HEK293 (cell line): Measurements from ENCODE around the gene SPINK13.

Experiments
- ZBTB17 ChIP-seq: fragments of 450-650 bp; formaldehyde crosslinking; IDR thresholded peaks from 2 replicates; pipeline ENCODE4 v1.5.1; 2016; ENCODE audit warnings: missing biosample characterization, missing genetic modification characterization
- ZNF600 ChIP-seq: fragments of 450-650 bp; formaldehyde crosslinking; IDR thresholded peaks from 2 replicates; pipeline ENCODE4 v1.5.1; 2016; ENCODE audit warnings: missing biosample characterization, missing genetic modification characterization
- ZNF76 ChIP-seq: fragments of 450-650 bp; formaldehyde crosslinking; IDR thresholded peaks from 2 replicates; pipeline ENCODE4; 2016; ENCODE audit warnings: low read depth, missing biosample characterization, missing genetic modification characterization, borderline replicate concordance
- TF ChIP-seq, protein P1 (sequence below): sonication (generic); formaldehyde crosslinking; IDR thresholded peaks from 2 replicates; pipeline ENCODE4 v1.8.1; 2022; ENCODE audit warnings: mild to moderate bottlenecking, moderate library complexity, missing genetic modification reagents
- TF ChIP-seq, protein P2 (sequence below): fragments of 450-650 bp; formaldehyde crosslinking; IDR thresholded peaks from 2 replicates; pipeline ENCODE4 v1.5.1; 2016; ENCODE audit warnings: missing biosample characterization, missing genetic modification characterization

DNA sequence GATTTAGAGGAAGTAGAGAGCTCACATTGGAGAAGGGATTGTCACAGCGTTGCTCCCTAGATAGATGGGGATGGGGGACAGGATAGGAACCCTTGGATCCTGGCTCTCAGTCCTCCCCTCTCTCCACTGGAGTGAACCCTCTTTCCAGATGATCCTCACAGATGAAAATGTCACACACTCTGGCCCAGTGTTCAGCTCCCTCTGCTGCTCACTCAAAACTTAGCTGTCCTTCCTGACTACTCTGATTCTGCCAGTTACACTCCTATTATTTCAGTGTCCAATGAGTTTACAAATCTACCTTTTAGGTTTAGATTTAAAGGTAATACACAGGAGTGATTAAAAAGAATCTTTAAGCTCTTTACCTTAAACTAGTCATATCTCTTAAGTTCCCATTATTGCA lies 37.9 kb downstream of the SPINK13 start:
- TF ChIP-seq ZBTB17 (tag by site-specific recombination), result no peak
- no peak for TF ChIP-seq ZNF600 (tag by site-specific recombination)
- TF ChIP-seq, protein P1, sequence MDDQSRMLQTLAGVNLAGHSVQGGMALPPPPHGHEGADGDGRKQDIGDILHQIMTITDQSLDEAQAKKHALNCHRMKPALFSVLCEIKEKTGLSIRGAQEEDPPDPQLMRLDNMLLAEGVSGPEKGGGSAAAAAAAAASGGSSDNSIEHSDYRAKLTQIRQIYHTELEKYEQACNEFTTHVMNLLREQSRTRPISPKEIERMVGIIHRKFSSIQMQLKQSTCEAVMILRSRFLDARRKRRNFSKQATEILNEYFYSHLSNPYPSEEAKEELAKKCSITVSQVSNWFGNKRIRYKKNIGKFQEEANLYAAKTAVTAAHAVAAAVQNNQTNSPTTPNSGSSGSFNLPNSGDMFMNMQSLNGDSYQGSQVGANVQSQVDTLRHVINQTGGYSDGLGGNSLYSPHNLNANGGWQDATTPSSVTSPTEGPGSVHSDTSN (CRISPR knock-in tag), result no peak
- TF ChIP-seq ZNF76 (tag by site-specific recombination), result no peak
- TF ChIP-seq, protein P2, sequence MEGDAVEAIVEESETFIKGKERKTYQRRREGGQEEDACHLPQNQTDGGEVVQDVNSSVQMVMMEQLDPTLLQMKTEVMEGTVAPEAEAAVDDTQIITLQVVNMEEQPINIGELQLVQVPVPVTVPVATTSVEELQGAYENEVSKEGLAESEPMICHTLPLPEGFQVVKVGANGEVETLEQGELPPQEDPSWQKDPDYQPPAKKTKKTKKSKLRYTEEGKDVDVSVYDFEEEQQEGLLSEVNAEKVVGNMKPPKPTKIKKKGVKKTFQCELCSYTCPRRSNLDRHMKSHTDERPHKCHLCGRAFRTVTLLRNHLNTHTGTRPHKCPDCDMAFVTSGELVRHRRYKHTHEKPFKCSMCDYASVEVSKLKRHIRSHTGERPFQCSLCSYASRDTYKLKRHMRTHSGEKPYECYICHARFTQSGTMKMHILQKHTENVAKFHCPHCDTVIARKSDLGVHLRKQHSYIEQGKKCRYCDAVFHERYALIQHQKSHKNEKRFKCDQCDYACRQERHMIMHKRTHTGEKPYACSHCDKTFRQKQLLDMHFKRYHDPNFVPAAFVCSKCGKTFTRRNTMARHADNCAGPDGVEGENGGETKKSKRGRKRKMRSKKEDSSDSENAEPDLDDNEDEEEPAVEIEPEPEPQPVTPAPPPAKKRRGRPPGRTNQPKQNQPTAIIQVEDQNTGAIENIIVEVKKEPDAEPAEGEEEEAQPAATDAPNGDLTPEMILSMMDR (tag by site-specific recombination), result no peak
